Measurements from ENCODE around the gene HBEGF. TPM values are rescaled to one million over a fixed set of nuclear protein-coding genes. Genes with fewer than 3 reads are reported as not detected.

HBEGF gene
- total and polyA plus RNA-seq, 10 donors: 1.2 to 16.2 (median 6.9) TPM

DNA sequence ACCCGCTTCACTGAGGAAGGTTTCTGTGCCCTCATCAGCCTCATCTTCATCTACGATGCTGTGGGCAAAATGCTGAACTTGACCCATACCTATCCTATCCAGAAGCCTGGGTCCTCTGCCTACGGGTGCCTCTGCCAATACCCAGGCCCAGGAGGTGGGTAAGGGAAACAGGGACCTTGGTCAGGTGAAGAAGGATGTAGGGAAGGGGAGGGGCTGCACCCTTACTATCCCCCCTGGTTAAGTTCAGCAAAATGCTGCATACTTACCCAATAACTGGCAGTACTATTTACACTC is 18.0 kb upstream of the HBEGF start:
- intact Hi-C loops (cut with DNase I; ENCODE audit: low total_unique reads): no loop called here
- Histone ChIP-seq H3K9me3 (no peaks in the 10 kb centered on the region), H3K27ac (no peak overlapping the region), H3K4me1 (peaks cover 0 to 12% (median 8%) of the 10 kb centered on the region in 6 donors), H3K27me3 (replicated peaks in 1 of 7) (no peaks in the 10 kb centered on the region), H3K4me3 (no peak overlapping the region), H3K36me3 (no peaks in the 10 kb centered on the region)
- WGBS, 5 donors: 91 to 100% (median 94%) methylated on average over 3 of the region's 3 CpGs
- no peak for DNase-seq
- no peak for TF ChIP-seq CTCF (IDR thresholded peaks at IDR 0.05 in 8 of 11, conservative IDR thresholded peaks at IDR 0.05 in 3 of 11)
- TF ChIP-seq POLR2A (IDR thresholded peaks at IDR 0.05): no peak
- no peak for TF ChIP-seq POLR2AphosphoS5 (IDR thresholded peaks at IDR 0.05)

GRCh38 chr5:140363631-140364471 is 17.4 kb upstream of the HBEGF start:
- no peak for DNase-seq

GRCh38 chr5:140362875-140363630 is 16.6 kb upstream of the HBEGF start:
- peak overlapping the region in 3 of 8 donors; percentile 16 to 59 (median 30) for H3K4me3 ChIP-seq
- H3K27me3 ChIP-seq (replicated peaks in 1 of 7): no peaks in the 10 kb centered on the region
- TF ChIP-seq POLR2A (IDR thresholded peaks at IDR 0.05): no peak
- TF ChIP-seq POLR2AphosphoS5 (IDR thresholded peaks at IDR 0.05): peak; percentile 38 to 64 (median 60)
- TF ChIP-seq CTCF (IDR thresholded peaks at IDR 0.05 in 8 of 11, conservative IDR thresholded peaks at IDR 0.05 in 3 of 11): peak; percentile 74 to 98 (median 92)
- no peaks in the 10 kb centered on the region for H3K9me3 ChIP-seq
- WGBS, 5 donors: 10 to 15% (median 12%) methylated on average over 25 to 29 of the region's 29 CpGs
- peaks cover 0 to 13% (median 8%) of the 10 kb centered on the region in 6 donors for H3K4me1 ChIP-seq
- H3K36me3 ChIP-seq: no peaks in the 10 kb centered on the region
- H3K27ac ChIP-seq: no peak overlapping the region
- DNase-seq: peak; percentile 95
- intact Hi-C loops (cut with DNase I; ENCODE audit: low total_unique reads): no loop called here

More at GRCh38 chr5:140363631-140364471, 17.4 kb upstream of the HBEGF start:
- intact Hi-C loops (cut with DNase I; ENCODE audit: low total_unique reads): no loop called here
- Histone ChIP-seq H3K27ac (no peak overlapping the region), H3K4me3 (peak overlapping the region in 3 of 8 donors; percentile 16 to 59 (median 30)), H3K4me1 (peaks cover 0 to 12% (median 8%) of the 10 kb centered on the region in 6 donors), H3K27me3 (replicated peaks in 1 of 7) (no peaks in the 10 kb centered on the region), H3K36me3 (no peaks in the 10 kb centered on the region), H3K9me3 (no peaks in the 10 kb centered on the region)
- TF ChIP-seq CTCF (IDR thresholded peaks at IDR 0.05 in 8 of 11, conservative IDR thresholded peaks at IDR 0.05 in 3 of 11) (no peak), POLR2AphosphoS5 (IDR thresholded peaks at IDR 0.05) (no peak), POLR2A (IDR thresholded peaks at IDR 0.05) (no peak)
- WGBS, 5 donors: 59 to 68% (median 68%) methylated on average over 14 to 20 of the region's 20 CpGs

DNA sequence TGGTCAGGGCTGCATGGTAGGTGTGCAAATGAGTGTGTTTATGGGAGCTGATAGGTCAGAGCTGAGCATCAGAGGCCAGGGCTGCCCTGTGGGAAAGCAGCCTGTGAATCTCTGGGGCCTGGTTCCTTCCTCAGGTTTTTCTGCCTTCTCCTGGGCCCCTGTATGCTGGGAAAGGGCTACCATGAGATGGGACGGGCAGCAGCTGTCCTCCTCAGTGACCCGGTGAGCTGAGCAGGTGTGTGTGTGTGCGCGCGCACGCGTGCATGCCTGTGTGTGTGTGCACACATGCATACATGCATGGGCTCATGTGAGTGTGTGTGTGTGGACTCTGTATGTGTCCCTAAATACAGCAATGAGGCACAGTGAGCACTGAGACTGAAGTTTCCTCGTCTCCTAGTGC is 15.9 kb upstream of the HBEGF start:
- peaks cover 7 to 20% (median 15%) of the 10 kb centered on the region in 6 donors for H3K4me1 ChIP-seq
- intact Hi-C loops (cut with DNase I; ENCODE audit: low total_unique reads): no loop called here
- H3K9me3 ChIP-seq: no peaks in the 10 kb centered on the region
- H3K27ac ChIP-seq: no peak overlapping the region
- no peak overlapping the region for H3K4me3 ChIP-seq
- no peak for DNase-seq
- 82 to 88% (median 87%) methylated on average over 6 to 8 of the region's 8 CpGs for WGBS, 5 donors
- no peaks in the 10 kb centered on the region for H3K27me3 ChIP-seq (replicated peaks in 1 of 7)
- no peak for TF ChIP-seq POLR2AphosphoS5 (IDR thresholded peaks at IDR 0.05)
- no peak for TF ChIP-seq POLR2A (IDR thresholded peaks at IDR 0.05)
- TF ChIP-seq CTCF (IDR thresholded peaks at IDR 0.05 in 8 of 11, conservative IDR thresholded peaks at IDR 0.05 in 3 of 11): no peak
- H3K36me3 ChIP-seq: no peaks in the 10 kb centered on the region
